ENCODE results near the gene DDN.
A peak's percentile ranks its signal among the peaks of the same experiment; 100 is the strongest.

DDN gene

DNA sequence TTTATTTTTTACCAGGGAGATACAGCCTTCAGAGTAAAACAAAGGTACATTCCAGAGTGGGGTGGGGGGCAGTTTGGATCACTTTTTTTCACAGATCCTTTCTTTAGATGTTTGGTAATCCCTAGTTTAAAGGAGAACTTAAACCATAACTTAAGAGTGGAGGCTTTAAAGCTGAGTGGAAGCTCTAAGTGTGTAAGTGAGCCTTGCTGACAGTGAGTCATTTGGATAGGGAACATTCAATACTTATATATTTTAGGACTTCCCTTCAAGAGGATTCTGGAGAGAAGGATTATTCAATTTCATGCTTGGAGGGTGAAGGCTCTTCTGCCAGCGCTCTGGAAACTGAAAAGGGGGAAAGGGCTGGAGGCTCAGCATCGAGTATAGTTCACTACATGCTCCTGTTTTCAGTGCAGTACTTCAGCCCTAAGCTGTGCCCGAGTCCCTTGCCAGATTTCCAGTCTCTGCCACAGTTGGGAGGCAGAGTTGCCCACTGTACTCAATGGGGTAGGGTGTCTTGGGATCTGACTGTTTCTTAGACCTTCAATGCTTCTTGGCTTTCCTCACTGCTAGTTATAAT lies 11.0 kb upstream of the DDN start:
- no peak for DNase-seq

DNA sequence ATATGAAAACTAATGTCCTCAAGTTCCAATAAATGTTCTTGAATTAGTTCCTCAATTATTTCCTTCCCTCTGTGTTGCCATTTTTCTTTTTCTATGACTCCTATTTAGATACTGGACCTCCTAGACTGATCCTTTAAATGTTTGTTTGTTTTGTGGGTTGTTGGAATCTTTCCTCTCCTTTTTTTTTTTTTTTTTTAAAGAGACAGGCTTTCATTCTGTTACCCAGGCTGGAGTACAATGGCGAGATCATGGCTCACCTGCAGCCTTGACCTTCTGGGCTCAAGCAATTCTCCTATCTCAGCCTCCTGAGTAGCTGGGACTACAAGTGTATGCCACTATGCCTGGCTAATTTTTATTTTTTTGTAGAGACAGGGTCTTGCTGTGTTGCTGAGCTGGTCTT lies 9.8 kb upstream of the DDN start:
- DNase-seq, result no peak

DNA sequence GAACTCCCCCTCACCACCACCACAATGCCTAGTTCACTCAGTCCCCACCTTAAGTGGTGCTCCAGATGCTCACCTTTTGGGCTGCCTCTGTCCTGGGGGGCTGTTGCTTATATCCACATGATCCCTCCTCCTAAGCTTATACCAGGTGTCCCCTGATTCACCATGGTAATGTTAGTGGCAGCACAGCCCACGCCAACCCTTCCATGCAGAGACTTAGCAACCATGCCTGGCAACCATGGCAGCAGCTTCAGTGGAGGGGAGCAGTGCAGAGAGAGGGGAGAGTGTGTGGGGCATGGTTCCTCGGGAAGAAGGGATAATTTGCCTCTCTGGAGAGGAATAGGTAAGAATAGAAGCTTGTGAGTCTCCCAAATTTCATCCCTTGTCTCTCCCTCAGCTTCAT lies 1.2 kb upstream of the DDN start:
- DNase-seq, result no peak

DNA sequence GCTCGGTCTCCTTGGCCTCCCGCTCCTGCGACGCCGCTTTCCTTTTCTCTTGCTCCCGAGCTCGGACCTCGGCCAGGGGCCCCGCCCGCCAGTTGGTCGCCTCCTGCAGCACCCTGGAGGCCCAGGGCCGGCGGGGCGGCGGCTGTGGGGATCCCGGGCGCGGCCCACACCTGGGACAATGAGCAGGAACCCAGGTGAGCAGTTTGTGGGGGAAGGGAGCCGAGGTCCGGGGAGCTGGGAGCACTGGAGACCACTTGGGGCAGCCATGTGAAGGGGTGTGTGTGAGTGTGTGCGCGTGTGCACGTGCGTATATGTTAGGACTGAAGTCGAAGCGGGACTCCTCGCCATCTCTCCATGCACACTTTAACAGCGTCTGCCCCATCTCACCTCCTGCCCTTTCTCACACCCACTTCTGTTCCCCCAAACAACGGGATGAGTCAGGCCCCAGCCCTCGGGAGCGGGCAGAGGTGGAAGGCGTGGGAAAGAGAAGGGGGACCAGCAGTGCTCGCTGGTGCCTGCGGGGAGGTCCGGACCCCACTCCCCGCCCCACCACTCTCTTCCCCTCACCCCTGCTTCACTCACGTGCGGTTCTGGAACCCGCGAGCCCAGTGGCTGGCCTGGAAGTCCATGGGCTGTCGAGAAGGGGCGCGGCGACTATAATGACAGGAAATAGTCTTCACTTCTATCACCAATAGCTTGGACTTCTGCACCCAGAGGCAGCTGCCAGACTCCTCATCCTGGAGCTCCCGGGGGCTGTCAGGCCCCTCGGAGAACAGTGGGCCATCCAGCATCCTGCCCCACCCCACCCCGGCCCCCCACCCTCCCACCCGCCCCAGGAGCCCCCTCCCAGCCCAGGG lies 450 bp downstream of the DDN start:
- DNase-seq, result peak; percentile 18

DNA sequence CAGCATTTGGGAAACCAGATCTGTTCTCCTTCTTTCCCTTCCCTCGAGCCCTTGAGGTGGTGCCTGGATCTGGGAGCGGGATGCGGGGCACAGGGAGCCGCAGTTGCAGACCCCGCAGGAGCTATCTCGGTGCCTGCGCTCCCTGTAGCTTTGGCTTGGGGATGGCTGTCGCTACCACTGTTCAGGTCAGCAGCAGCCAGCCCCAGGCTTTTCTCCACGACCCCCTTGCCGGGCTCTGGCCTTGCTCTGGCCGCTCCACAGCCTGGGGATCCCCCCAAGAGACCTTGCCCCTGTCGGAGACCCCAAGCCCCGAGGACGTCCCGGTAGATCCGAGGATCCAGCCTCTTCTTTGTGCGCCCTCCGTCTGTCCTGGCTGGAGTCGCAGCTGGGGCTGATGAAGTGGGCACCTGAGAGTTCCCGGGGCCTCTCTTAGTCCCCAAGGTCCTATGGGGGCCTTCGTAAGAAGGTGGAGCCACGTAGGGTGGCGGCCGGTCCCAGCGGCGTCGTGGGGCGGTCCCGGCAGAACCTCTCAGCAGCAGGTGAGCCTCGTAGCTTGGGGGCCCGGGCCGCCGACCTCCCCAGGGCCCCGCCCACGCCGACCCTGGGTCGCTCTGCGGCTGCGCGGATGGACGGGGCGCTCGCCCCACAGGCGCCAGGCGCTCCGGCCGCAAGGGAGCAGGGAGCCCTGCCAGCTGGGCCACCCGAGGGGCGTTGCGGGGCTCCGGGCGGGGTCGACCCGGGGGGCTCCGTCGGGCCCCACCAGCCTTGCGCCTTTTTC lies 1.3 kb downstream of the DDN start:
- no peak for DNase-seq

DNA sequence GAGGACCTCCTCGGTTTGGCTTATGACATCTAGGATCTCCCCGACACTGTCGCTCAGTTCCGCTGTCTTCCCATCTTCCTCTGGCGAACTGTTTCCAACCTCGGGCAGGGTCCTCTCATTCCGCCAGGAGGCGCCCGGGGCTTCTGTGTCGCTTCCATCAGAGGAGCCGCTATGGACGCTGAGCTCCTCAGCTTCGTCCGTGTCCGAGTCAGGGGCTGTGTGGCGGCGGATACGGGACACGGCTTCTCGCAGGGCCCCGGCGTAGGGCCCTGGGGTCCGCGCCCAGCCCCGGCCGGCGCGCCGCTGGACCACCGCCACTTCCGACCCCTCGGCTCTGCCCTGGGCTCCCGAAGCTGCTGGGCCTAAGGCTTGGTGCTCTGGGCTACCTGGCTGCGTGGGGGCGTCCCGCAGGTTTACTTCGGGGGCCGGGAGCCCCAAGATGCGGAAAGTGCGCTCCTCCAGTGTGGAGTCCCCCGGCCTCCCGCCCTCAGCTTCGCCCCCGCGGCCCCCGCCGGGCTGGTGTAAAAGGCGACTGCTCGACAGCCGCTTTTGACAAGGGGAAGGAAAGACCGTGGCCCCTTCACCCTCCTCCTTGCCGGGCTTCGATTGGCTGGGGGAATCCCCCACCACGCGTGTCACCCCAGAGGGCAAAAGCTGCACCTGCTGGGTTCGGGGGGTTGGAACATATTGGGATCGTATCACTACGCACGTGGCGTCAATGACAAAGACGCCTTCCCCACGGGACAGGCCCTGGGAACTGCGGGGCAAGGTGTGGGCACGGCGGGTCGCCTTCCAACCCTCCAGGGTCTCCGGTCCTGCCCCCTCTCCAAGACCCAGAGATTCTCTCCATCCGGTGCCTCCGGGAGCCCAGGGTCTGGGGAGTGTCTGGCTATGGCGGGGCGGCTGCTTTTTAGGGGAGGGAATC lies 2.1 kb downstream of the DDN start:
- peak; percentile 70 for DNase-seq

DNA sequence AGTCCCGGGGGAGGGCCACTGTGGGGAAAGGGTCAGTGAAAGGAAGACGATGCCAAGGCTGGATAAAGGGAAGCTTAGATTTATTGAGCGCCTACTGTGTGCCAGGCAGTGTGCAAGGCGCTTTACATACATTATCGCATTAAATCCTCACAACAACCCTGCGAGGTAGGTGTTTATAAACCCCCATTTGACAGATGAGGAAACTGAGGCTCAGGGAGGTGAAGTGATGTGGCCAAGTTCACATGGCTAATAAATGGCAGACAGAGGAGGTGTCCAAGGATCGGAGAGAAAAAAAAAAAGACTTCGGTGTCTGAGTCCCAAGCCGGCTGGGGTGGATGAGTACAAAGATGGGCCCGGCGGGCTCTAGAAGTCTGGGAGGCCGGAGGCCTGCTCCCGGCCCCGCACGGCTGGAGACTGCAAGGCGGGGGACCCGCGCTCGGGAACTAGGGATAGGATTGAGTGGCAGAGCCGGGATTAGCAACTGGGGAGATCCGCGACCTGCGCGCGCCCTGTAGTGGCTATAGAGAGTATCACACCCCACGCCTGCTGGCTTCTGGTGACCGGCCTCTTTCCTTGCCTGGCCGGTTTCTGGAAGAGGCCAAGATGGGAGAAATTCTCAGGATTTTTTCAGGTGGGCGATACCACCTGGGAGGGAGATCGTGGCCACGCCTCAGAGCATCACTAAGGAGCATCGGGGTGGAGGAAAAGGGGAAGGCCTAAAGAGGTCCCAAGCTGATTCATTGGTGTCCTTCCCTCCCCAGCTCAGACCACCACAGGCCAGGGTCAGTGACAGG lies 3.9 kb downstream of the DDN start:
- peak; percentile 80 for DNase-seq

DNA sequence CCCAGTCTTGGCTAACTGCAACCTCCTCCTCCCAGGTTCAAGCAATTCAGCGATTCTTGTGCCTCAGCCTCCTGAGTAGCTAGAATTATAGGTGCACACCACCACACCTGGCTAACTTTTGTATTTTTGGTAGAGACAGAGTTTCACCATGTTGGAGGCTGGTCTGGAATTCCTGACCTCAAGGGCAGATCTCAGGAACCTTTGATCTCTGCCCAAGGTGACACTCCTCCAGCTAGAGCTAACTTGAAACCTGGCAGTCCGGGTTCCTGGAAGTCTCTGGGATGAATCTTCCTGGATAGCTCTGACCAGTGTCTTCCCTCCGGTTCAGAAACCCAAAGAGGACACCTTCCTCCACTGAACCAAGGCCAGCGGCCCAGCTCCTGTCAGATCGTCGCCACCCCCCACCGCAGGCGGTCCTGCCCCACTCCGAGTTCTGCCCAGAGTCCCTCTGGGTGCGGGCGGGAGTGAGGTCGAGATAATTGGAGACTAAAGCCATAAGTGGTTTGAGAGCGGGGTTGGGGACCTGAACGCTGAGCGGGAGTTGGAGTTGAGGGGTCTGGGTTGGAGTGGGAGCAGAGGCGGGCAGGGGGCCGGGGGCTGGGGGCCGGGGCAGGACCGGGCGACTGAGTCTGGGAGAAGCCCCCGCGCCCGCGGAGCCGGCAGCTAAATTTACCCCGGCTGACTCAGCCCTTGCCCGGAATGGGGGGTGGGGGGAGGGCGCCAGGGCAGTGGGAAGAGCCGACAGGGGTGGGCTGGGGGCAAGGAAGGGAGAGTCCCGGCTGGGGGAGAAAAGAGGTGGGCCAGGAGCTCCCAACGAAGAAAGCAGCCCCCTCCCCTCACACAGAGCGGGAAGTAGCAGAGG lies 4.7 kb downstream of the DDN start:
- no peak for DNase-seq

DNA sequence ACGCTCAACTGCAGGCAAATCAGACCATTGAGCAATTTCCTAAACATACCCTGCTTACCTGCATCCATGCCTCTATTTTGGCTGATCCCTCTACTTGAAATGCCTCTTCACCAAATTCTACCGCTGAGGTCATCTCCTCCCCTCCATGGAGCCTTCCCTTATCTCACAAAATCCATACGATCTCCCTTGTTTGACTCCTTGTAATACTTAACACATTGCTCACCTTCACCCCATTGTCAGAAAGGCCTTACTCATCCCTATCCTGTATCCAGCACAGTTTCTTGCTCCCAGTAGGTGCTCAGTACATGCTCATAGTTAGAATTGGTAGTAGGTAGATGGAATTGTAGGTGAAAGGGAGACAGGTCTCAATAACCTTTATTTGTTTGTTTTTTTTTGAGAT lies 5.4 kb downstream of the DDN start:
- no peak for DNase-seq

DNA sequence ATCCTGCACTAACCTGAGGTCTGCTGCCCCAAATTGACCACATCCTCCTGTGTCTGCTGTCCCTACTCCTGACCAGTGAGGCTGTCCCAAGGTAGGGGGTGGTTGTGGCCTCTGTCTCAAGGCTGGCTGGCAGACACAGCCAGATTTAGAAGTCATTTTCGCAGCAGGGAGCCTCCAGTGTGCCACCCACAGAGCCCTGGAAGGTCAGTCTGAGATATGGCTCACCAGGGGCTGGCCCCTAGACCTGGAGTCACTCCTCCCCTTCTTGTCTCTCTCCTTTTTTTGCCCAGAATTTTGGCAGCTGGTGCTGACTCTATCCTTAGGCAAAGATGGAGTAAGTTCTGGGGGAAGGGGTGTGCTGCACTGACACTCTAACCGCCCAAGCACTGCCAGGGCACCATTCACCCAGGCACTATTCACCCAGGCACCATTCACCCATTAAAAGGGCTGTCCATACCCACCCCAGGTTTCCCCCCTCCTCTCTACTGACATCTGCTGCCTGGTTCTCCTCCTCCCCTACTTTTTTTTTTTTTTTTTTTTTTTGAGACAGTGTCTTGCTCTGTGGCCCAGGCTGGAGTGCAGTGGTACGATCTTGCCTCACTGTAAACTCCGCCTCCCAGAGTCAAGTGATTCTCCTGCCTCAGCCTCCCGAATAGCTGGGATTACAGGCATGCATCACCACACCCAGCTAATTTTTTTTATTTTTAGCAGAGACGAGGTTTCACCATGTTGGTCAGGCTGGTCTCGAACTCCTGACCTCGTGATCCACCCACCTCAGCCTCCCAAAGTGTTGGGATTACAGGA lies 7.7 kb downstream of the DDN start:
- no peak for DNase-seq

DNA sequence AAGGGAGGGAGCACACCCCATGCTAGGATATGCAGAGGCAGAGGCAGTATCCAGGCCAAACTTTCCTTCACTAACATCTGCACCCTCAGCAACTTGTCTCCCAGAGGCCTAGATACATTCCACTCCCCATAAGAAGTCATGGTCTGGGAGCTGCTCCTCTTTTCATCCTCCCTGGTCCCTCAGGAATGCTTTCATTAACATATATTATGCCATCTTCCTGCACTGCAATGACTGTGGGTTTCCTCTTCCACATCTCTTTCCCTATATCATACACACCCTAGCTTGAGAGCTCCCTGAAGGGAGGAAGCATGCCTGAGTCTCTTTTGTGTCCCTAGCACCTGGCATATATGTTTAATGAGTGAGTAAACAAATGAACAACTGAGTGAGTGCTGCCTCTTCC lies 8.6 kb downstream of the DDN start:
- DNase-seq, result no peak

DNA sequence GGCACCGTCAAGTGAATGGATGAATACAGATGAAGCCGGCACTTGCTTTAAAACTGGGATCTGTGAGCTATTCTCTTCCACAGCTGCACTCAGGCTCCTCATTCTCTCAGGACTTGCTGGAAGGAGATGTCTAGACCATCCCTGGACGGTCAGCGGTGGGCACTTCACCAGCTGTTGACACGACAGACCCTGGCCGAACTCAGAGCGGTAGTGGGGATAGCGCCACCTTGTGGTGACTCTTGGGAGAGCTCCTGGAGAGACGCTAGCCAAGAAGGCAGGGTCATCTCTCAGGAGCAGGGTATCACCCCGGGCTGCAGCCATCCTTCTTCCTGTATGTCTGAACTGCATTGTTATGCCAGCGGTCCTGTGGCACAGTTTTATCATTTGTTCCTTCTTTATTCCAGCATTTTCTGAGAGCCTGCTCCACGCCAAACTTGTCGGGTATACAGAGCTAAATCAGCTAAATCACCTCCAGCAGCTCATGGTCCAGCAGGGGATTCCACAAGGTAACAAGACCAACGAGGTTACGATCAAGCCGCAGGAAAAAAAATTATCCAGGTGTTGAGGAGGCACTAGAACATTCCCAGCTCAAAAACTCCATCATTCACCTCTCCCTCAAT lies 11.0 kb downstream of the DDN start:
- DNase-seq, result peak; percentile 33

DNA sequence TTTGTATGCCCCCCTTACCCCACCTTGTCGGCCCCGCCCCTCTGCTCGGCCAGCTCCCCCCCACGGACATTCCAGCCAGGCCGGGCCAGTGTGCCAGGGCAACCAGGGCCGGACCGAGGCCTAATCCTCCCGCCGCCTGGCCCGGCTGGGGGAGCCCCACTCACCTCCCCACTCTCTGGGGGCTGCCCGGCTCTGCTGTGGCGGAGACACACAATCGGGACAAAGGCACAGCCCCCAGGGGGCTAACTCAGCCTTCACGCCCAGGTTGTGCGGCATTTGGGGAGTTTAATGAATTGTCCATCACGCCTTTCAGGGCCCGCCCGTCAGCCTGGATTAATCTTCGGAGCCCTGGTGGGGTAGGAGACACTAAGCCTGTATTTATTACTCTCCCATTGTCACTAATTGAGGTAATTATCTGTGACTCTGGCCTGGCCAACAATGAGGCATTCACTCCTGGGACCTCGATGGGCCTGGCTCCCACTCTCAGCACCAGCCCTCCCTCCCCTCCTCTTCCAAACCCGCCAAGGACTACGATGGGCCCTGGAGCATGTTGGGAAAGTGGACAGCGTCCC lies 12.4 kb downstream of the DDN start:
- no peak for DNase-seq

DNA sequence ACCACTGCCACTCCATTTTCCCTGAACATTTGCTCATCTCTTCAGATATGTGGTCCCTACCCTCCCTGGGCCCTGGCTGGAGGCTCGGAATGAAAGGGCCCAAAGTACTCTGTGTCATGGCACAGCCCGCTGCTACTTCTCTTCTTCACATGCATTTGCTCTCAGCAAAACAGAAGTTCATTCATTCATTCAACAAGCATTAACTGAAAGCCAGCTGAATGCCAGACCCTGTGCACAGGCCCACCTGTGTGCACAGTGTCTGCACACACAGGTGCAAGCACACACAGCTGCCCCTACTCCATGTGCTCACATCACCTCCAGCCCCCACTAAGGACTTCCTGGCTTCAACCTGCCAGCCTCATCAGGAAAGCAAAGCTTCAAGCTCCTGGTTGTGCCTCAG lies 13.3 kb downstream of the DDN start:
- DNase-seq, result no peak

DNA sequence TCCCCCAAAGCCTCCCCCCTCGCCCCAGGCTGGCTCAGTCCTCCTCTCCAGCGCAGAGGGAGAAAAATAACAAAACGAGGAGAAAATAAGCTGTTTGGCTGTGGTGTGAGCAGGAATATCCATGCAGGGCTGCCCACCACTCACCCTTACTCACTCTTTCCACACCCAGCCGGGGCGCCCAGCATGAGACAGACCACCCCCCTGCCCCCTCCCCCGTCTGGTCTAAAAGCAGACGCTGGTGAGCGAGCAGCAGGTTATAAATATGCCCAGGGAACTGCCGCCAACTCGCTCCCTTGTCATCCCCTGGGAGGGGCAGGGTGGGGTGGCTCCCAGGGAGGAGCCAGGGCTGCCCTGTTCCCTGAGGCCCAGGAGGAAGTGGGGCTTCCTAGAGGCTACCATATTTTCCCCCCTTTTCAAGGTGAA lies 13.7 kb downstream of the DDN start:
- DNase-seq, result no peak

DNA sequence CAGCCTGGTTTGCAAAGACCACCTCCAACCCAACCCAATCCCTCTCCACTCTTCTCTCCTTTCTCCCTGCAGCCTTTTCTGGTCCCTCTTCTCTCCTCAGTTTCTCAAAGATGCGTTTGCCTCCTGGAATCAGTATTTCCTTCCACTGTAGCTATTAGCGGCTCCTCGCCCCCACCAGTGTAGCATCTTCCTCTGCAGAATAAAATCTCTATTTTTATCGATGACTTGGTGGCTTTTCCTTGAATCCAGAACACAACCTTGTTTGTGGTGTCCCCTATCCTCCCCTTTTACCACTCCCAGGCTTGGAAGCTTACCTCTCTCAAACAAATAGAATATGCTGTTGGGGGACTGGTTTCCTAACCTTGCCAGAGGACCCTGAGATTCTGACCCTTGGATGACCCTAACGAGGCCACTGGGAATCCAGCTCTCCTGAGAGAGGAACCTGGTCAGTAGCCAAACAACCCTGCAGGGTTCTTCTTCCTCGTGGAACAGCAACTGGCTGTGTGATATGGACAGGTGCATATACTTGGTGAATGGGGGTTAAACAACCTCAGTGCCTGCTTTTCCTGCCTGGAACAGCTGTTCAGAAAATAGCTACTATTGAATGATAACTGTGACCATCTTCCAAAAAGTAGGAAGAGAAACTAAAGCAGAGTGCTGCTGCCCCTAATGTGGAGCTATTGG lies 16.6 kb downstream of the DDN start:
- DNase-seq, result no peak

DNA sequence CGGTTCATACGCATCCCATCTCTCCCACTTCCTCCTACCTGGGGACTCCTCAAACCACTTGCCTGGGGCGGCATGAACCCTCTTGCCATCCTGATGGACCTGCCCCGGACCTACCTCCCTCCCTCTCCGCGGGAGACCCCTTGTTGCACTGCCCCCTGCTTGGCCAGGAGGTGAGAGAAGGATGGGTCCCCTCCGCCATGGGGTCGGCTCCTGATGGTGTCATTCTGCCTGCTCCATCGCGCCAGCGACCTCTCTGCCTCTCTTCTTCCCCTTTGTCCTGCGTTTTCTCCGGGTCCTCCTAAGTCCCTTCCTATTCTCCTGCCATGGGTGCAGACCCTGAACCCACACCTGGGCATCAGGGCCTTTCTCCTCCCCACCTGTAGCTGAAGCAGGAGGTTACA lies 17.4 kb downstream of the DDN start:
- DNase-seq, result no peak

DNA sequence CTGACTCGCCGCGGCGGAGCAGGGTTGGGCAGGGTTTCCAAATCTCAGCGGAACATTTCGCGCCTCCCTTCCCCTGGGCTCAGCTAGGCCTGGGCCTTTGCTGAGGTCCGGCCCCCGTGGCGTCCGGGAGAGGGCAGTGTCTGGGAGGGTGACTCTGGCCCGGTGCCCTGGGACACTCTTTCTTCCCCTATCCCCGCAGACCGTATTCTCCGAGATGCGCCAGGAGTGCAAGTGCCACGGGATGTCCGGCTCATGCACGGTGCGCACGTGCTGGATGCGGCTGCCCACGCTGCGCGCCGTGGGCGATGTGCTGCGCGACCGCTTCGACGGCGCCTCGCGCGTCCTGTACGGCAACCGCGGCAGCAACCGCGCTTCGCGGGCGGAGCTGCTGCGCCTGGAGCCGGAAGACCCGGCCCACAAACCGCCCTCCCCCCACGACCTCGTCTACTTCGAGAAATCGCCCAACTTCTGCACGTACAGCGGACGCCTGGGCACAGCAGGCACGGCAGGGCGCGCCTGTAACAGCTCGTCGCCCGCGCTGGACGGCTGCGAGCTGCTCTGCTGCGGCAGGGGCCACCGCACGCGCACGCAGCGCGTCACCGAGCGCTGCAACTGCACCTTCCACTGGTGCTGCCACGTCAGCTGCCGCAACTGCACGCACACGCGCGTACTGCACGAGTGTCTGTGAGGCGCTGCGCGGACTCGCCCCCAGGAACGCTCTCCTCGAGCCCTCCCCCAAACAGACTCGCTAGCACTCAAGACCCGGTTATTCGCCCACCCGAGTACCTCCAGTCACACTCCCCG lies 18.0 kb downstream of the DDN start:
- DNase-seq, result no peak
